CD4-positive, alpha-beta memory T cell (primary cell): ENCODE results near the gene PHF12. TPM values are rescaled to one million over a fixed set of nuclear protein-coding genes. Genes with fewer than 3 reads are reported as not detected.

Experiments used
- CTCF ChIA-PET: fragments of 350-600 bp; sonication (Branson Sonifier 250); formaldehyde crosslinking; loops from one replicate; lab custom pipeline; 2021; ENCODE audit warnings: inconsistent platforms; ENCODE audit not compliant: partially characterized antibody; lab: Charles Lee
- POLR2A ChIA-PET: fragments of 350-600 bp; sonication (Branson Sonifier 250); formaldehyde crosslinking; loops from one replicate; lab custom pipeline; 2021; ENCODE audit not compliant: partially characterized antibody; lab: Charles Lee
- DNase-seq, 5 donors: peaks; one replicate each; pipeline versions ENCODE4 v3.0.0 to v3.0.0-alpha.2; 2020 to 2022; ENCODE audit warnings: mixed read lengths in 1 of 5
- H3K27ac ChIP-seq: one replicate; pipeline ENCODE4 v1.7.0; 2013; ENCODE audit warnings: low read depth, low read length
- H3K27me3 ChIP-seq: 2 replicates; pipeline ENCODE4 v1.7.0; 2013; ENCODE audit warnings: mild to moderate bottlenecking, low read length, moderate library complexity; ENCODE audit not compliant: insufficient read depth
- H3K36me3 ChIP-seq: 2 replicates; pipeline ENCODE4 v1.7.0; 2013; ENCODE audit warnings: mild to moderate bottlenecking, low read length, moderate library complexity; ENCODE audit not compliant: insufficient read depth
- H3K4me1 ChIP-seq: 2 replicates; pipeline ENCODE4 v1.7.0; 2013; ENCODE audit warnings: mild to moderate bottlenecking, low read length, moderate library complexity; ENCODE audit not compliant: insufficient read depth
- H3K4me3 ChIP-seq, 2 donors: one replicate each; pipeline ENCODE4 v1.7.0; 2013; ENCODE audit warnings: low read length in 2 of 2, mild to moderate bottlenecking in 1 of 2
- H3K9me3 ChIP-seq, 2 donors: one replicate each; pipeline ENCODE4 v1.7.0; 2013; ENCODE audit warnings: low read length in 2 of 2, control low read depth in 1 of 2; ENCODE audit not compliant: control insufficient read depth in 1 of 2
- H3K27ac Mint-ChIP-seq, 7 donors: one replicate each; pipeline ENCODE4 v1.8.0; 2020 to 2021; ENCODE audit warnings: mixed read lengths in 7 of 7, mild to moderate bottlenecking in 6 of 7, inconsistent platforms in 3 of 7, moderate library complexity in 3 of 7
- H3K27me3 Mint-ChIP-seq, 2 donors: one replicate each; pipeline ENCODE4 v1.8.0; 2020 to 2021; ENCODE audit warnings: mixed read lengths in 2 of 2
- H3K36me3 Mint-ChIP-seq, 2 donors: one replicate each; pipeline ENCODE4 v1.8.0; 2020 to 2021; ENCODE audit warnings: mixed read lengths in 2 of 2, inconsistent platforms in 1 of 2, mild to moderate bottlenecking in 1 of 2
- H3K4me1 Mint-ChIP-seq, 4 donors: one replicate each; pipeline ENCODE4 v1.8.0; 2020 to 2021; ENCODE audit warnings: mixed read lengths in 4 of 4, mild to moderate bottlenecking in 1 of 4
- H3K4me3 Mint-ChIP-seq, 8 donors: one replicate each; pipeline ENCODE4 v1.8.0; 2020 to 2021; ENCODE audit warnings: mixed read lengths in 8 of 8, mild to moderate bottlenecking in 7 of 8, moderate library complexity in 6 of 8, inconsistent platforms in 3 of 8
- H3K9me3 Mint-ChIP-seq, 8 donors: one replicate each; pipeline ENCODE4 v1.8.0; 2020 to 2021; ENCODE audit warnings: mixed read lengths in 8 of 8, mild to moderate bottlenecking in 5 of 8, inconsistent platforms in 3 of 8, moderate library complexity in 1 of 8
- intact Hi-C: fragments of 100-400 bp; cut with micrococcal nuclease; formaldehyde crosslinking; loops from one replicate; pipeline ENCODE4 v1.15.1; 2023
- polyA plus RNA-seq, 2 donors: library from polyadenylated mRNA; unstranded; fragments of 300-500 nt; fragmentation: Illumina TruSeq; gene quantifications; one replicate each; pipeline ENCODE4 v1.2.3, GENCODE V29; 2021
- total RNA-seq, 2 experiments: library from RNA; stranded (reverse); gene quantifications; one replicate each; pipeline ENCODE4 v1.2.3, GENCODE V29; 2021

Gene PHF12
- total and polyA plus RNA-seq, 4 experiments from 2014 or later: 5.0 to 135 (median 68.7) TPM

GRCh38 chr17:28959471-28959871 lies 8.2 kb upstream of the PHF12 start:
- POLR2A ChIA-PET: interaction anchor here (1.1 kb wide), 1 partner anchor 232 kb away, joined by 4 read pairs; no protein-coding TSS in a partner anchor
- H3K4me3 Mint-ChIP-seq: no peak overlapping the region
- H3K36me3 Mint-ChIP-seq: no peaks in the 10 kb centered on the region
- intact Hi-C loops: no loop called here
- CTCF ChIA-PET: interaction anchor here (1.2 to 1.6 kb wide), 2 partner anchors 164 to 196 kb away, joined by 3 to 4 read pairs; no protein-coding TSS in a partner anchor
- Histone ChIP-seq H3K4me1 (no peaks in the 10 kb centered on the region), H3K4me3 (no peak overlapping the region), H3K36me3 (no peaks in the 10 kb centered on the region), H3K27me3 (no peaks in the 10 kb centered on the region), H3K9me3 (no peaks in the 10 kb centered on the region), H3K27ac (no peak overlapping the region)
- DNase-seq: no peak
- no peaks in the 10 kb centered on the region for H3K4me1 Mint-ChIP-seq
- H3K27me3 Mint-ChIP-seq: peaks cover 1 to 14% of the 10 kb centered on the region in 2 donors
- no peaks in the 10 kb centered on the region for H3K9me3 Mint-ChIP-seq
- no peak overlapping the region for H3K27ac Mint-ChIP-seq

- Mint-ChIP-seq H3K27me3 (peaks cover 0 to 11% of the 10 kb centered on the region in 2 donors), H3K27ac (peak overlapping the region in 1 of 7 donors; percentile 50), H3K4me1 (no peaks in the 10 kb centered on the region), H3K4me3 (no peak overlapping the region), H3K9me3 (no peaks in the 10 kb centered on the region), H3K36me3 (no peaks in the 10 kb centered on the region)
- no peak for DNase-seq
- no peaks in the 10 kb centered on the region for H3K9me3 ChIP-seq
- intact Hi-C loops: no loop called here
- CTCF ChIA-PET: interaction anchor here (1.2 to 1.6 kb wide), 2 partner anchors 165 to 195 kb away, joined by 3 to 4 read pairs; no protein-coding TSS in a partner anchor
- POLR2A ChIA-PET: interaction anchor here (1.1 kb wide), 1 partner anchor 231 kb away, joined by 4 read pairs; no protein-coding TSS in a partner anchor
- no peak overlapping the region for H3K4me3 ChIP-seq
- no peaks in the 10 kb centered on the region for H3K27me3 ChIP-seq
- no peaks in the 10 kb centered on the region for H3K4me1 ChIP-seq
- no peaks in the 10 kb centered on the region for H3K36me3 ChIP-seq
- no peak overlapping the region for H3K27ac ChIP-seq
These were observed 7.6 kb upstream of the PHF12 start for GRCh38 chr17:28958820-28959455.

GRCh38 chr17:28957992-28958355 lies 6.7 kb upstream of the PHF12 start:
- H3K36me3 ChIP-seq: no peaks in the 10 kb centered on the region
- Mint-ChIP-seq H3K27me3 (peaks cover 0 to 3% of the 10 kb centered on the region in 2 donors), H3K4me3 (no peak overlapping the region), H3K4me1 (peaks cover 0 to 4% (median 0%) of the 10 kb centered on the region in 4 donors), H3K27ac (peak overlapping the region in 1 of 7 donors; percentile 25), H3K36me3 (no peaks in the 10 kb centered on the region), H3K9me3 (no peaks in the 10 kb centered on the region)
- H3K27me3 ChIP-seq: no peaks in the 10 kb centered on the region
- intact Hi-C loops: no loop called here
- H3K4me3 ChIP-seq: no peak overlapping the region
- CTCF ChIA-PET: interaction anchor here (1.1 to 2.9 kb wide), 3 partner anchors 8 to 194 kb away, joined by 3 to 14 read pairs (median 5); no protein-coding TSS in a partner anchor
- DNase-seq: no peak
- H3K4me1 ChIP-seq: peaks cover 6% of the 10 kb centered on the region
- no peak overlapping the region for H3K27ac ChIP-seq
- no peaks in the 10 kb centered on the region for H3K9me3 ChIP-seq
- POLR2A ChIA-PET: no interaction called here

- Mint-ChIP-seq H3K4me3 (no peak overlapping the region), H3K9me3 (no peaks in the 10 kb centered on the region), H3K27ac (peak overlapping the region in 1 of 7 donors; percentile 23), H3K27me3 (peaks cover 0 to 3% of the 10 kb centered on the region in 2 donors), H3K4me1 (peaks cover 0 to 4% (median 0%) of the 10 kb centered on the region in 4 donors), H3K36me3 (no peaks in the 10 kb centered on the region)
- Histone ChIP-seq H3K4me3 (no peak overlapping the region), H3K27me3 (no peaks in the 10 kb centered on the region), H3K4me1 (peaks cover 12% of the 10 kb centered on the region), H3K27ac (no peak overlapping the region), H3K9me3 (no peaks in the 10 kb centered on the region), H3K36me3 (no peaks in the 10 kb centered on the region)
- ChIA-PET CTCF (interaction anchor here (1.1 to 2.9 kb wide), 3 partner anchors 8 to 193 kb away, joined by 3 to 14 read pairs (median 5); no protein-coding TSS in a partner anchor), POLR2A (no interaction called here)
- DNase-seq: no peak
- intact Hi-C loops: no loop called here
These were observed 6.1 kb upstream of the PHF12 start for GRCh38 chr17:28957277-28957991.

GRCh38 chr17:28956861-28957260 lies 5.5 kb upstream of the PHF12 start:
- Histone ChIP-seq H3K27me3 (no peaks in the 10 kb centered on the region), H3K9me3 (no peaks in the 10 kb centered on the region), H3K27ac (no peak overlapping the region), H3K4me3 (no peak overlapping the region), H3K36me3 (no peaks in the 10 kb centered on the region), H3K4me1 (peaks cover 12% of the 10 kb centered on the region)
- Mint-ChIP-seq H3K27ac (no peak overlapping the region), H3K9me3 (no peaks in the 10 kb centered on the region), H3K4me1 (peaks cover 0 to 4% (median 0%) of the 10 kb centered on the region in 4 donors), H3K36me3 (no peaks in the 10 kb centered on the region), H3K4me3 (peak overlapping the region in 1 of 8 donors; percentile 16), H3K27me3 (peaks cover 0 to 1% of the 10 kb centered on the region in 2 donors)
- intact Hi-C loops: no loop called here
- DNase-seq: no peak
- ChIA-PET CTCF (interaction anchor here (1.1 to 2.9 kb wide), 3 partner anchors 9 to 193 kb away, joined by 3 to 14 read pairs (median 5); no protein-coding TSS in a partner anchor), POLR2A (no interaction called here)

- Histone ChIP-seq H3K4me1 (peaks cover 12% of the 10 kb centered on the region), H3K27me3 (no peaks in the 10 kb centered on the region), H3K4me3 (no peak overlapping the region), H3K27ac (no peak overlapping the region), H3K36me3 (no peaks in the 10 kb centered on the region), H3K9me3 (no peaks in the 10 kb centered on the region)
- H3K4me1 Mint-ChIP-seq: peaks cover 0 to 4% (median 0%) of the 10 kb centered on the region in 4 donors
- intact Hi-C loops: no loop called here
- no peaks in the 10 kb centered on the region for H3K9me3 Mint-ChIP-seq
- no peak overlapping the region for H3K4me3 Mint-ChIP-seq
- DNase-seq: no peak
- CTCF ChIA-PET: interaction anchor here (1.0 to 2.9 kb wide), 2 partner anchors 10 to 229 kb away, joined by 3 to 14 read pairs; no protein-coding TSS in a partner anchor
- H3K36me3 Mint-ChIP-seq: no peaks in the 10 kb centered on the region
- POLR2A ChIA-PET: no interaction called here
- no peak overlapping the region for H3K27ac Mint-ChIP-seq
- no peaks in the 10 kb centered on the region for H3K27me3 Mint-ChIP-seq
These were observed 4.8 kb upstream of the PHF12 start for GRCh38 chr17:28956112-28956511.

- no peaks in the 10 kb centered on the region for H3K27me3 ChIP-seq
- no peaks in the 10 kb centered on the region for H3K9me3 ChIP-seq
- Mint-ChIP-seq H3K36me3 (peaks cover 0 to 3% of the 10 kb centered on the region in 2 donors), H3K27me3 (no peaks in the 10 kb centered on the region), H3K27ac (peak overlapping the region in 1 of 7 donors; percentile 36), H3K4me1 (peaks cover 0 to 4% (median 0%) of the 10 kb centered on the region in 4 donors), H3K4me3 (no peak overlapping the region), H3K9me3 (no peaks in the 10 kb centered on the region)
- CTCF ChIA-PET: interaction anchor here (1.0 to 2.9 kb wide), 3 partner anchors 10 to 229 kb away, joined by 3 to 14 read pairs (median 4); no protein-coding TSS in a partner anchor
- no peak for DNase-seq
- POLR2A ChIA-PET: no interaction called here
- no peak overlapping the region for H3K27ac ChIP-seq
- intact Hi-C loops: no loop called here
- no peaks in the 10 kb centered on the region for H3K36me3 ChIP-seq
- peaks cover 12% of the 10 kb centered on the region for H3K4me1 ChIP-seq
- no peak overlapping the region for H3K4me3 ChIP-seq
These were observed 4.1 kb upstream of the PHF12 start for GRCh38 chr17:28955408-28955807.
